ENCODE data around the gene KCNK10.

The KCNK10 gene

GRCh38 chr14:88352698-88353097, 29.6 kb upstream of the KCNK10 start:
- TF ChIP-seq, protein P1, sequence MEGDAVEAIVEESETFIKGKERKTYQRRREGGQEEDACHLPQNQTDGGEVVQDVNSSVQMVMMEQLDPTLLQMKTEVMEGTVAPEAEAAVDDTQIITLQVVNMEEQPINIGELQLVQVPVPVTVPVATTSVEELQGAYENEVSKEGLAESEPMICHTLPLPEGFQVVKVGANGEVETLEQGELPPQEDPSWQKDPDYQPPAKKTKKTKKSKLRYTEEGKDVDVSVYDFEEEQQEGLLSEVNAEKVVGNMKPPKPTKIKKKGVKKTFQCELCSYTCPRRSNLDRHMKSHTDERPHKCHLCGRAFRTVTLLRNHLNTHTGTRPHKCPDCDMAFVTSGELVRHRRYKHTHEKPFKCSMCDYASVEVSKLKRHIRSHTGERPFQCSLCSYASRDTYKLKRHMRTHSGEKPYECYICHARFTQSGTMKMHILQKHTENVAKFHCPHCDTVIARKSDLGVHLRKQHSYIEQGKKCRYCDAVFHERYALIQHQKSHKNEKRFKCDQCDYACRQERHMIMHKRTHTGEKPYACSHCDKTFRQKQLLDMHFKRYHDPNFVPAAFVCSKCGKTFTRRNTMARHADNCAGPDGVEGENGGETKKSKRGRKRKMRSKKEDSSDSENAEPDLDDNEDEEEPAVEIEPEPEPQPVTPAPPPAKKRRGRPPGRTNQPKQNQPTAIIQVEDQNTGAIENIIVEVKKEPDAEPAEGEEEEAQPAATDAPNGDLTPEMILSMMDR (IDR thresholded peaks at IDR 0.05; ENCODE audit: borderline replicate concordance, insufficient read depth, low read depth, low read length): no peak
- no peak overlapping the region for H3K4me3 ChIP-seq (ENCODE audit: low read depth, low read length)

DNA sequence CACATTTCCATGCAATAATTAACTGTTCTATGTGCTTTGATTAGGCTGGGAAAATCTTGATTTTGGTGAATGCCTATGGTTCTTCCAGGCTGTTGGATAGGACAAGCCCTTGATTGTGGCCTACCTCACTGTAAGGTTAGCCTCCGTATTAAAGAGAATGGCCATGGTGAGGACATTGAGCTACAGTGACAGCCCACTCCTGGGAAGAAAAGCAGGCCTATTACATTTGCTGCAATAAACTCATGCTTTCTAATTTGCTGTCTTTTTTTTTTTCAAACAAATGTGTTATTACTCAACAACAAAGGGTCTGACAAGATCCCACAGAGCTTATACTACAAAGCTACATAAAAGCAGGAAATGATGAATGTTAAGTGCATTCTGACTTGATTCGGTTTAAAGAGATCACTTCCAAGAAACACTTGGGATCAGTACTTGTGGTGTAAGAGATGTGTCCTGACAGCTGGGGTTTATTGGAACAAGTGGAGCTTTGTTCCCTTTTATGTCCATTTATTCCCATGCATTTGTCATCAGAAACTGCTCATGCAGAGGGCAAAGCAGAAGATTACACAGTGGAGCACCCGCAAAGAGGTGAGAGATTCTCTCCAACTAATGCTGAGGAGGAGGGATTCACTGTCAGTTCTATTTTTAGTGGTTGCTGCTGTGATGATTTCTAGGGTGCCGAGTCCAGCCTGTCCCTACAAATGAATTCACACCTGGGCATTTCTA, 29.1 kb upstream of the KCNK10 start:
- TF ChIP-seq, protein P1 (IDR thresholded peaks at IDR 0.05; ENCODE audit: borderline replicate concordance, insufficient read depth, low read depth, low read length): no peak

GRCh38 chr14:88348546-88348945, 25.5 kb upstream of the KCNK10 start:
- no peak overlapping the region for H3K4me3 ChIP-seq (ENCODE audit: low read depth, low read length)
- TF ChIP-seq, protein P1 (IDR thresholded peaks at IDR 0.05; ENCODE audit: borderline replicate concordance, insufficient read depth, low read depth, low read length): no peak

More for the DNA sequence above, 29.1 kb upstream of the KCNK10 start:
- H3K4me3 ChIP-seq (ENCODE audit: low read depth, low read length): no peak overlapping the region

- H3K4me3 ChIP-seq (ENCODE audit: low read depth, low read length): no peak overlapping the region
- TF ChIP-seq, protein P1 (IDR thresholded peaks at IDR 0.05; ENCODE audit: borderline replicate concordance, insufficient read depth, low read depth, low read length): no peak
These were observed 23.1 kb upstream of the KCNK10 start for GRCh38 chr14:88346048-88346639.

GRCh38 chr14:88342980-88343379, 19.9 kb upstream of the KCNK10 start:
- TF ChIP-seq, protein P1 (IDR thresholded peaks at IDR 0.05; ENCODE audit: borderline replicate concordance, insufficient read depth, low read depth, low read length): no peak
- no peak overlapping the region for H3K4me3 ChIP-seq (ENCODE audit: low read depth, low read length)

DNA sequence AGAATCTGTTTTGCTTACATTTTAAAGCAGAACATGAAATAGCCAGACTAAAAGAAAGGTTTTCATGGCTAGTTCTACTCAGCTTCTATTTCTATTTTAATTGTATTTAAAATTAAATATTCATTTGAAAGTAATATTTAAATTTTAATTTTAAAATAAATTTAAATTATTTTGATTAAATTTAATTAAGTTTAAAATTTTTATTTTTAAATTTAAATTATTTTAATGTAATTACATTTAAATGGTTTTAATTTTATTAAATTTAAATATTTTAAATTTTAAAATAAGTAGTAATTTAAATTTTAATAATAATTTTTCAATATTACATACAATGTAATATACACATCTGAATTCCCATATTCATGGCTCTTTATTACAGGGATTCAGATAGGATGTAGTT, 17.3 kb upstream of the KCNK10 start:
- TF ChIP-seq, protein P1 (IDR thresholded peaks at IDR 0.05; ENCODE audit: borderline replicate concordance, insufficient read depth, low read depth, low read length): no peak
- H3K4me3 ChIP-seq (ENCODE audit: low read depth, low read length): no peak overlapping the region

GRCh38 chr14:88333036-88333435, 10.0 kb upstream of the KCNK10 start:
- no peak overlapping the region for H3K4me3 ChIP-seq (ENCODE audit: low read depth, low read length)
- TF ChIP-seq, protein P1 (IDR thresholded peaks at IDR 0.05; ENCODE audit: borderline replicate concordance, insufficient read depth, low read depth, low read length): no peak

All from GM12875 (cell line).